Peyer's patch (tissue), 4 donors: Measurements from ENCODE around the gene ARRDC5.

Experiments
- POLR2A ChIP-seq, 2 donors: fragments of 450-650 bp; IDR thresholded peaks; one replicate each; pipeline ENCODE4 v1.5.1; 2017; ENCODE audit warnings: antibody characterized with exemption in 2 of 2, mild to moderate bottlenecking in 2 of 2, moderate library complexity in 2 of 2
- TF ChIP-seq, protein P1 (sequence below), 6 experiments: fragments of 450-650 bp in 4 of 6; fragments of 200-600 bp in 2 of 6; sonication (generic) in 1 of 6; IDR thresholded peaks; one replicate each; pipeline ENCODE4 v1.5.1; 2017 to 2019; ENCODE audit warnings: antibody characterized with exemption in 6 of 6, mild to moderate bottlenecking in 3 of 6, moderate library complexity in 1 of 6

- TF ChIP-seq POLR2A (IDR thresholded peaks at IDR 0.05): no peak
- TF ChIP-seq, protein P1, sequence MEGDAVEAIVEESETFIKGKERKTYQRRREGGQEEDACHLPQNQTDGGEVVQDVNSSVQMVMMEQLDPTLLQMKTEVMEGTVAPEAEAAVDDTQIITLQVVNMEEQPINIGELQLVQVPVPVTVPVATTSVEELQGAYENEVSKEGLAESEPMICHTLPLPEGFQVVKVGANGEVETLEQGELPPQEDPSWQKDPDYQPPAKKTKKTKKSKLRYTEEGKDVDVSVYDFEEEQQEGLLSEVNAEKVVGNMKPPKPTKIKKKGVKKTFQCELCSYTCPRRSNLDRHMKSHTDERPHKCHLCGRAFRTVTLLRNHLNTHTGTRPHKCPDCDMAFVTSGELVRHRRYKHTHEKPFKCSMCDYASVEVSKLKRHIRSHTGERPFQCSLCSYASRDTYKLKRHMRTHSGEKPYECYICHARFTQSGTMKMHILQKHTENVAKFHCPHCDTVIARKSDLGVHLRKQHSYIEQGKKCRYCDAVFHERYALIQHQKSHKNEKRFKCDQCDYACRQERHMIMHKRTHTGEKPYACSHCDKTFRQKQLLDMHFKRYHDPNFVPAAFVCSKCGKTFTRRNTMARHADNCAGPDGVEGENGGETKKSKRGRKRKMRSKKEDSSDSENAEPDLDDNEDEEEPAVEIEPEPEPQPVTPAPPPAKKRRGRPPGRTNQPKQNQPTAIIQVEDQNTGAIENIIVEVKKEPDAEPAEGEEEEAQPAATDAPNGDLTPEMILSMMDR (IDR thresholded peaks at IDR 0.05): no peak
These were observed 58.1 kb downstream of the ARRDC5 start for GRCh38 chr19:4844348-4845179.
